Renal pelvis (tissue), 4 donors: ENCODE measurements around the gene BTBD9. TPM values are rescaled to one million over a fixed set of nuclear protein-coding genes. Genes with fewer than 3 reads are reported as not detected.
"Not testable (repeated sequence)": the region's sequence is repeated elsewhere in the genome, so short reads cannot be mapped to it uniquely, and the experiment has no call there.

ENCODE experiments used
- DNase-seq: peaks from one replicate; pipeline ENCODE4 v3.0.0-alpha.2; 2013
- polyA plus RNA-seq, 3 donors: library from polyadenylated mRNA; unstranded; fragments of 120-200 nt; gene quantifications; one replicate each; pipeline ENCODE4 v1.2.1, GENCODE V29; 2013; ENCODE audit not compliant: insufficient read length in 3 of 3

BTBD9 gene
- polyA plus RNA-seq, 3 donors, result 13.7 to 16.9 (median 16.1) TPM

DNA sequence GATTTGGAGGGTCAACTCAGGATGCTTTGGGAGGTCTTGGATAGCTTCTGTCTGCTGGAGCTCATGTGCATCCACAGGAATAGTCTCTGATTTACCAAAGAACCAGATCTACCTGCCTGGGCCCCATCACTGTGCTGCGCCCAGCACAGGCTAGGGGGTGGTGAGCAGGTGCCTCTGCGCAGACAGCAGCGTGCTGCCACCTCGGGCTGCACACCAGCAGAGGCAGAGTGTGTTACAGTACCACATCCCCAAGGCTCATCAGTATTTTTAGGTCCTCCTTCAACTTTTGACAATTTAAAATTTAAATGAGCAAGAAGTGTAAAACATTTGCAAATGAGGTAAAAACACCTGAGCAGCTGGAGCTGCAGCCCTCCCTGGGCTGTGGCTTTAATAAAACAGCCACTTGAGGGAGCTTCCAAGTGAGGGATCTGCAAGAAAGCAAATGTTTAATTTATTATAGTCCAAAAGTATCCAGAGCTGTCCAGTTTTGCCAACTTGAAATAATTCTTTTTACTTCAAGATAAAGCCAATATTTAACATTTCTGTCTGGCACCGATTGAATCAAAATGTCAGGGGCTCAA is 495.3 kb downstream of the BTBD9 start:
- no peak for DNase-seq

DNA sequence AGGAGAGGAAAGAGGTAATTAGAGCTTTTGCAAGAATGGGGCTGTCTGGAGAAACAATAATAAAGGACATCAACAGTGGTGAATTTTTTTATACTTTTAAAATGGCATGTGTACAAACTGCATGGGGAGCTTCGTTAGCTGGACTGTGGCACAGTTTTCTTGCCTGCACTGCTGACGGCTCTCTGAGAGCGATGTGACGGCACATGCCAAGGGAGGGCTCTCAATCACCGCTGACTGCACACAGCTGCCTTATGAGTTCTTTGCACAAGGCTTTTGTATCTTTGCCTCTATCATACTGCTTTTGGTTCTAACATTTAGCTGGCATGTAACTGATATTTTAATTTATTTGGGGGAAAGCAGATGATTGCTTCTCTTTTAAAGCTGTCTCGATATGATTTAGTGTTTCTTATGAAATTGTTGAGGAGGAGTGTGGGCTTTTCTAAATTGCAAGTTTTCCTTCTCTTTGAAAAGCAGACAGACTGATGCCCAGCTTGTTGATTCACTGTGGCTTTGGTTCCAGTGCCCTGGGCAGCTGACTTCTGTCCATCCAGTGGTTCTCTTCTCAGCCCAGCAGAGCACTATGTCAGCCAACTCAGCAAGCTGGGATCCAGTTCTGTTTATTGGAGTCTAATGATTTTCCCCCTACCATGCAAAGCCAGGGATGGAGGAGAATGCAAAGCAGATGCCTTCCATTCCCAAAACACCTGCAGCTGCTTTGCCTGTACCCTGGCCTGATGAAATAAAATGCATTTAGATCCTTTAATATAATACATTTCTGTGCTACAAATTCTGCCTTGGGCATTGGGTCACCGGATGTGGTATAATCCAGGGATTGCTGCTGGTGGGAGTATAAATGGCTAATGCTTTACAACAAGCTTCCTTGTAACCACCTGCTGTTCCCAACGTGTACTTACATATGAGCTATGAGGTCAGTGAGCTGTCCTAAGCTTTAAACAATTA is 496.3 kb downstream of the BTBD9 start:
- DNase-seq, result no peak

DNA sequence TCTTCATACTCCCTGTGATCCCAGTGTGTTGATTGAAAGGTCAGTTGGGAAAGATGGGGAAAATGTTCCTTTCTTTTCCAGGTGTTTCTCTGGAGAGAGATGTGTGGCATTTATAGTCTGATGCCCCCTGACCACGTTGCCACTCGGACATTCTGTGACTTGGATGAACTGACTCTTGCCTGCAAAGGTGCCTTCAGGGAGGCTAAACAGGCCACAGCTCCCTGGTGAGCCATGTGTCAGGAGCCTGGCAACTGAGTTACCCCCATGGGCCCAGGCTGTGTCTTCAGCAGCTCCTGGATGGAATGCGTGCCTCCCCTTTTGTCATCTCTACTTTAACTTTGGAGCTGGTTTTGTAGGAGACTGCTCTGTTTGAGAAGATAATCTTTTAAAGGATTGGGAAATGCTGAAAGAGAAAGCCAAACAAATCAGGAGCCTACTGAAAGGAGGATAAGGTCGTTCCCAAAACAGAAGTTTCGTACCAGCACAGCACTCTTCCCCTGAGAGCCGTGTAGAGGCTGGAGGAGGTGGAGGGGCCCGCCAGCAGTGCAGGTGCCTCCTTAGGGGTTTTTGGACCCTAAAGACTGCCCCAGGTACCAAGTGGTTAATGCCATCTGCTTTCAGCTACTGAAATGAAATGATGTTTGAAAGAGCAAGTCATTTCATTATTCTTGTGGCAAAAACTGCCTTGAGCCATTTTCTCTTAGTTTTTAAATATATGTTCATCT is 497.4 kb downstream of the BTBD9 start:
- no peak for DNase-seq

DNA sequence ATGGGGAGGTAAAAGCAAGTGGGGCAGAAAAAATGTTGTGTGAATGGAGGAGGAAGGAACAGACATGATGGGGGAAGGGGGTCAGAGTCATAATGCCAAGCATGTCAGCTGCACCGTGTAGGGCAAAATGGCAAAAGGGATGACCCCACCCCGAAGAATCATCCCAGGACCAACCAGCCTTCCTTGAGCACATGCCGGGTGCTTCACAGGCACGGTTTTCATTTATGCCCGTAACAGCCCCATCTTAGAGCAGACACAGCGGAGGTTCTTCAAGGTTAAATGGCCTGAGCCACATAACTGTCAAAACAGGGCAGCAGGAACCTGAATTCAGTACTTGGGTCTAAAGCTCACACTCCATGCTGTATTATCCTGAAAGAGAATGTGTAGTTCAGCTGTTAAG is 498.0 kb downstream of the BTBD9 start:
- DNase-seq, result no peak

DNA sequence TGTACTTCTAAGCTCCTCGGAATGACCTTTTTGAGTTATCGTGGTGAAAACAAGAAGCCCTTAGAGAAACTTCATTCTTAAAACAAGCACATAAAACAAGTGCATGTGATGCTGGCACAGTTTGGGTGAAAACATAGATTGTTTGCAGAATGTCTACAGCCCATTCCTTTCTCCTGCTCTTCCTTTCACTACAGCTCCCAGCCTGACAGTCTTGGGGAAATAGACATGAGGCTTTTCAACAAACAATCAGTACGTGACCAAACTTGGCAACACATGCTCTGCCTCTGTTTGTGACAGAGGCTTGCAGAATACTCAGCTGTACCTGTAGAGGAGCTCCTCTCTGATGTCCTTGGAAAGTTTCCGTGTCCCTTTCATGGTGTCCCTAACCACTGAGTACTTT is 498.6 kb downstream of the BTBD9 start:
- DNase-seq, result no peak

DNA sequence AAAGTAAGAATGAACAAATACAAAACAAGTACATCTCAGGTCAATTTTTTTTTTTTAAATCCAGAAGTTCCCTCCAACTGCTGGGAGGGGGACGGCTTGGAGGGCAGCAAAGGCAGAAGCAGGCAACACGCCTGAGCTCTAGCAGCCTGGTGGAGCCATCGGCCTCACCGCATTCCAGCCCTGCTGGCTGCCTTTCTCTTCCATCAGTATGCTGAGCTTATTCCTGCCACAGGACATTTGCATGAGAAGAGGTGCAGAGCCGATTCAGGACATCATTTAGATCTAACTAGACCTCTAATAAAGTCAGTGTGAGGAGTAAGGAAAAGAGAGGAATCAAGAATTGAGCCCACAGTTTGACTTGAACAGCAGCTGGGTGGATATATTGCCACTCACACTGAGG is 501.4 kb downstream of the BTBD9 start:
- DNase-seq, result no peak

DNA sequence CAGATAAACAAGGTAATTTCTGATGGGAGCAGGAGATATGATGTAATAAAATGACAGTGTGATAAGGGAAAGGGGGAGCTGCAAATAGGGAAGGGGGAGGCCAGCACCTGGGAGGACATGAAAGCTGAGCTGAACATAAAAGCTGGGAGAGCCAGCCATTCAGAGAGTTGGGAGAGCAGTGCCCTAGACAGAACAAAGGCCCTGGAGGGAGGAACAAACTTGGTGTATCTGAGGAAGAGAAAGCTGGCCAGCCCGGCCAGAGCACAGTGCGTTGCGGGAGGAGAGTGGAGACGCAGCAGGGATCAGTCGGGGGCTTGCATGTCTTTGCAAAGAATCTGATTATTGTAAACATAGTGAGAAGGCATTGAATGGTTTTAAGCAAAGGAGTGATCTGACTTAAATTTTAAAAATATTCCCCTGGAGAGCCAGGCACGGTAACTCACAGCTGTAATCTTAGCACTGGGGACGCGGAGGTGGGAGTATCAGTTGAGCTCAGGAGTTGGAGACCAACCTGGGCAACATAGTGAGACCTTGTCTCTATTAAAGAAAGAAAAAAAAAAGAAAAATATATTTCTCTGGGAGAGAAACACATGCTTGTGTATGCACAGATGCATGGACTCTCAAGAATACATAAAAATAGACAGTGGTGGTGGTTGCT is 502.0 kb downstream of the BTBD9 start:
- DNase-seq, result peak; percentile 42

DNA sequence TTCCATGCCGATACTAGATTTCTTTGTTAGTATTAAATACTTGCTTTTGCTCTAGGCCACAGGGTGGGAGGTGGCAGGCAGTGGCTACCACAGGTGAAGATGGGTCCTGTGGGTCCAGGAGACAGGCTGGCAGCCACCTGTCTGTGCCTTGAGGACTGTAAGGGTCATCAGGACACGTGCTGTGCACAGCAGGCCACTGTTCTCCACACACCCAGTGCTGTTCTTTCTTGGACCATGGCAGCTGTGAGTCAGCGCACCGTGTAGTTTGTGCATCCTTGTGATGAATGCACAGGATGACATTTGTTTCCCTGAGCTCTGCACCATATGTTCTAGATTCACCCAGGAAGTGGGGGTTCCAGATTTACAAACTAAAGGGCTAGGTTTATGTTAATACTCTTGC is 503.2 kb downstream of the BTBD9 start:
- no peak for DNase-seq

DNA sequence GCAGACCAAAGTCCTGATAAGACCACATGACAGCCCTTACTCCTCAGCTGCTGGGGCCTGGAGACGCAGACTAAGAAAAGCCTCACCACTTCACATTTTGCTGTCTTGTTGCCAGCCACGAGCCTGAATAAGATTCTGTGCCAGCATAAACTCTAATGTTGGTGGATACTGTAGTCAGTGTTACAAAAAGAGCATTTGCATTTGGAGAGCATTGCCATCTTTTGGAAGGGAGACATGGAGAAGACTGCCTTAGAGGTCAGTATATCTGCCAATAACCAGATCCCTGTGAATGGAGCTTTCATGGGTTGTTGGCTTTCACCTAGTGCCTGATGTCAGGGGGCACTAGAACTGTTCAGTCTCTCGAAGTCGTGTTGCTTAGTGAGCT is 505.0 kb downstream of the BTBD9 start:
- no peak for DNase-seq

DNA sequence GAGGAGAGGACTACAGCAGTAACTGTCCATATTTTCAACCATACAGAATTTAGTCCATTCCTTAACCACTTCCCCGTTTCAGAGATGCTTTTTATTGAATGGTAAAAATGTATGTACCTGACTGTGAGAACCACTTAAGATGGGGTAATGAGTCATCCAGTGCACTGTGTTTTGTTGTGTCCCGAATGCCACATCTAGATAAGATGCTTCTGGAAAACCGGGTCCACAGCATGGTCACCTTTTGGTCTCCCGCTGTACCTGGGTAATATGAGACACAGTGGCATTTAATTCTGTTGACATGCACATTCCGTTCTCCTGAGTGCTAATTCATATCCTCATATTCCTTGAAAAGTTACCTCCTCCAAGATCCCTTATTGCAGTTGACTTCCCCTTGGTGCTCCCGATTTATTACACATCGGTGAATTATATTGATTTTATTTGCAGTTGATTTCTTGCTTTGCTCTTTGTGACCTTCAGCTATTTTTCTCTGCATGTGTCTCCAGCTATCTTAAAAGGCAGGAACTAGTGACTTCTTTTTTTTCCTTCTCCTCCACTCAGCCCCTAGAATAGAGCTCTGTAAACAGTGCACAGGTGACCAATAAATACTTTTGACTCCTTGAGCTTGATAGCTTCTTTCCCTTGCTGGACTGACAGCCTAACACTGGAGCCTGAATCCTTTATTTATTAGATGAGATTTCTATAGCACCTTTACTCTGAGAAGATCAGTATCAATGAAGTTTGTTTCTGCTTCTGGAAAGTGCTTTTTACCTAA is 505.6 kb downstream of the BTBD9 start:
- DNase-seq, result no peak

DNA sequence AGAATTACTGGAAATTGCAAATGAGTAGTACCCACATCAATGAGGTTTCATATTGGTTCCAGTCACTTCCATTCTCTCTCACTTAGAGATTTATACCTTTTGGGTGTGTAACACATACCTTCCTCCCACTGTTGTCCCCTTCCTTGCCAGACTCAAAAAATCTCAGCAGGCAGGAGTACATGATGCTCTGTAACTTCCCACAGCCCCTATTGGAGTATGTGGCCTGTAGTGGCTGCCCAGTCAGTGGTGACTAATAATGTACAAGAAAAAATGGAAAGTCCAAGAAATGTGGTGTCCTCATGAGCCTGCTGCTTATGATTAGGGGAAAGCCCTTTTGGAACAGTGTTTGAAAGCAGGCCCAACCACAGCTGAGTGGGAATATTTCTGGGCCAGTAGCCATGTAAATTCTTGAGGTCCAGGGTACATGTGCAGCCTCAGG is 508.2 kb downstream of the BTBD9 start:
- DNase-seq, result no peak

DNA sequence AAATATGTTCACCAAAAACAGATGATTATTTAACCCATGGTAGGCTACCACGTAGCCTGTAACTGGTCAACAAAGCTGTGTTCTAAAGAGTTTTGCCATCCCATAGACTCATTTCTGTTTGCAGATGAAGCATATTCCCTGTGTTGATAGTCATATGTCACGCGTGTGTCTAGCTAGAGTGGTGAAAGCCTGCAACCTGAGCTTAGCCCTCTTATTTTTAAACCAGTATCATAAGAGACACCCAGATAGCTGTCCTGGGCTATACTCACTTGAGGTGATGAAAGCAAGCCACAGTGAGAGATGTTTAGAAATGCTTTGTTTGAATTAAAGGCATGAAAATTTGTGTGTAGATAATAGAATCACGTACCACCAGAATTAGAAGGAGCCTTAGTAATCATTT is 512.4 kb downstream of the BTBD9 start:
- DNase-seq, result no peak

DNA sequence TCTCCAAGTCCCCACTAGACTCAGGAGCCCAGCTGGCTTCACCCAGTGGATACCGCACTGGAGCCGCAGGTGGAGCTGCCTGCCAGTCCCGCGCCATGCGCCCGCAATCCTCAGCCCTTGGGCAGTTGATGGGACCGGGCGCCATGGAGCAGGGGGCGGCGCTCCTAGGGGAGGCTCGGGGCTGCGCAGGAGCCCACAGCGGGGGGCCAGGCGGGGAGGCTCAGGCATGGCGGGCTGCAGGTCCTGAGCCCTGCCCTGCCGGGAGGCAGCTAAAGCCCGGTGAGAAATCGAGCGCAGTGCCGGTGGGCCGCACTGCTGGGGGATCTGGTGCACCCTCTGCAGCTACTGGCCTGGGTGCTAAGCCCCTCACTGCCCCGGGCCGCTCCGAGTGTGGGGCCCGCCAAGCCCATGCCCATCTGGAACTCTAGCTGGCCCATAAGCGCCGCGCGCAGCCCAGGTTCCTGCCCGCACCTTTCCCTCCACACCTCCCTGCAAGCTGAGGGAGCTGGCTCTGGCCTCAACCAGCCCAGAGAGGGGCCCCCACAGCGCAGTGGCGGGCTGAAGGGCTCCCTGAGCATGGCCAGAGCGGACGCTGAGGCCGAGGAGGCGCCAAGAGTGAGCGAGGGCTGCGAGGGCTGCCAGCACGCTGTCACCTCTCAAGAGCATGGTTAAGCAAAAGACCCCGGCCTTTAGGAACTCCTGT is 515.4 kb downstream of the BTBD9 start:
- DNase-seq, result not testable (repeated sequence)

DNA sequence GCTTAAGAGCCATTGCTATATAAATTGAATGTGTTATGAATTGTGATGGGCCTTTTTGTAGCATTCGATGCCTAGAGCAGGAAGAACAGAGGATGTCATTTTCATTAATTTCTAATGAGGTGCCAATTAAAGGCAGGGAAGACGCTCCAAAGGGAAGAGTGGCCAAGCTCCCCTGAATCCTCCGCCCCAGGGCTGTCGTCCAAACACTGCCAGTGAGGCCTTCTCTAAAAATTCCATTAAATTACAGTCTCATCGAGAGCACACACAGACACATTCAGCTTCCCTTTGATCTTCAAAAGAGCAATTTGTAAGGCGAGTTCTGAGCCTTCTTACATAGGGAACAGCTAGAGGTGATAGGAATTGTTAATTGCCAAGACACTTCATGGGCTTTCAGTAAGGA is 520.2 kb downstream of the BTBD9 start:
- DNase-seq, result no peak

DNA sequence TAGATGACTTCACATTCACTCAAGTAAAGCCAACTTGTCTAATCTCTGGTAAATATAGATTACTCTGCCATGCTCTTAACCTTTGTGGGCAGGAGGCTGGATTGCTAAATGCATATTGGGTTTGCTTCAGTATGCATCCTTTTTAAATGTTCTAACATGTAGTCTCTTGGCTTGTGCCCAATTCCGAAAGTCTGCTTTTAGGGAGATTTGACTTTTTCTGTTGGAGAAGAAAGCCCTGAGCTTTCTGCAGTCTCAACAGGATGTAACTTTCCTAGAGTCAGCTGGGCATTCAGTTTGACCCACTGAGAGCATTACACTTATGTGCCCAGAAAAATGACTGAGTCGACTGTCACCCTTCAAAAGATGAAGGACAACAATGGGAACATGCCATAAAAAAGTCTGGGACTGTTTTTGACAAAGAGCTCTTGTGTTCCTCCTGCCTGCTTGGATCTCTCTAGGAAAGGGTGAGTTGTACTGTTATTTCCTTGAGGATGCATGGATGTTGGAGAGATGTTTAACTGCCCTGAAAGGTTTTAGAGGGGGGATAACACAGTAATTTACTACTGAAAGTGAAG is 520.9 kb downstream of the BTBD9 start:
- no peak for DNase-seq

Other genes with a start within 250 kb of the BTBD9 start
- gene GLO1, start 63.2 kb upstream of the BTBD9 start, polyA plus RNA-seq, result 100 to 1,000 TPM; 129 to 137 (median 135) TPM
- under 1 TPM; 0.31 to 0.79 (median 0.37) TPM for gene DNAH8, start 75.4 kb upstream of the BTBD9 start, polyA plus RNA-seq